HG03196 (cell line): ENCODE results near the gene NAT8L.

ENCODE experiments used
- ATAC-seq: cut with Tn5 transposase; IDR thresholded peaks from one replicate; pipeline ENCODE4 v1.9.1; 2021; ENCODE audit not compliant: unreplicated experiment

Gene NAT8L

GRCh38 chr4:2044542-2045517 lies 14.3 kb upstream of the NAT8L start:
- ATAC-seq = no peak

DNA sequence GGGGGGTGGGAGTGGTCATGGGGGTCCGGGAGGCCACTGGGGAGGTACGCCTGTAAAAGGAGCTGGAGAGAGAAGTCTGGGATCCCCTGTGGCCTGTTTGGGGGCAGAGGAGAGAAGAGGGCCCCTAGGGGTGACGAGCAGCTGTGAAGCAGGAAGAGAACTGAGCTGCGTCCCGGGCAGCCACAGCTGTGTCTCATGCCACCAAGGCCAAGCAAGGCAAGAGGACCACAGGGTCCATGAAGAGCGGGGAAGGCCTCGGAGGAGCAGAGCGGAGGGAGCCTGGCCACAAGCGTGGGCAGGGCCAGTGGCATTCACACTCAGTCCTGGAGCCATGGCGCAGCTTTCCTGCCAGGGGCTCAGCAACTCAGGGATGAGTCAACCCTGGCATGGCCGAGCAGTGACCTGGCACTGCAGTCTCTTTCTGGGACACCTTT lies 13.6 kb upstream of the NAT8L start:
- no peak for ATAC-seq

- ATAC-seq = no peak
These were observed 12.8 kb upstream of the NAT8L start for GRCh38 chr4:2046031-2046961.

DNA sequence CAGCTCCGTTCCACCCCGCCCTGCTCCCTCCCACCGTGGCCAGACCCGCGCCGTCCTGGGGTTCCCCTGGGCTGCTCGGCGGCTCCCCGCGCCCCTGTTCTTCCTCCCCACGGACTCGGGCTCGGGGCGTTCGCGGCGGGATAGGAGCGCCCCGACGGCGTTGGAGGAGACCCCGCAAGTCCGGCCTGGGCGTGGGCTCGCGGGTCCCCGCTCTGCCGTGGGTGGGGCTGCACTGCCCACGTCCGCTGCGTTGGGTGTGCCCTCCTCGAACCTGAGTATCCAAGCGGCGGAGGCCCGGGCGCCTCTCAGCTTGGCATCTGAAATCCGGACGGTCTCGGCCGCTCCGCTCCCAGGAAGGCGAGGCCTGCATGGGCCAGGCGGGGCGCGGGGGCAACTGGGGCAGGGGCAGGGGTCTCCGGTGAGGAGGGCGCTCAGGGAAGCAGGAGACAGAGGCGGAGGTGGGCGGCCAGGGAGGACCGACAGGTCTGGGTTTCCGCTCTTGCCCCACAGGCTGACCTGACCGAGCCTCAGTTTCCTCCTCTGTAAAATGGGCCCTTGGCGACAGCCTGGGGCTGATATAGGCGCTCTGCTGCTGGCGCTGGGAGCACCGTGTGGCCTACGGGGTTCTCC lies 12.0 kb upstream of the NAT8L start:
- no peak for ATAC-seq

GRCh38 chr4:2047781-2048581 lies 11.1 kb upstream of the NAT8L start:
- no peak for ATAC-seq

GRCh38 chr4:2048831-2049230 lies 10.3 kb upstream of the NAT8L start:
- no peak for ATAC-seq

- no peak for ATAC-seq
These were observed 9.7 kb upstream of the NAT8L start for GRCh38 chr4:2049381-2049780.

- no peak for ATAC-seq
These were observed 9.3 kb upstream of the NAT8L start for GRCh38 chr4:2049811-2050210.

DNA sequence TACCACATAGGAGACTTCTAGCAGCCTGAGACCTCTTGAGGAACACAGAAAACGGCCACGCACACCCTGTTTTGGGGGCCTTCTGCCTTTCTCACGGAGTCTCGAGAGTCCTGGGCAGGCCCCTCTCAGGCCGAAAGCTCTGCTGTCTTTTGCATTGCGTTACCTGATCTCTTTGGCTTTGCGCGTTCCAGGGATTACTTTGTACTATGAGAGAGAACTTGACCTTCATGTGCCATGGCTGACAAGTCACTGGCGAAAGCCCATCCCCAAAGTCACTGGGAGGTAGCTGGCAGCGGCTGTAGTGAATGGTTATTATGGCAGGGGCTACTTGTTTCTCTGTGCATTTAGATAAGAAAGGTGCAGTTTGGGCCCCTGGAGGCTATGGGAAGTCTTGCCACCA lies 8.0 kb upstream of the NAT8L start:
- ATAC-seq = no peak

GRCh38 chr4:2054217-2054616 lies 4.9 kb upstream of the NAT8L start:
- no peak for ATAC-seq

GRCh38 chr4:2057382-2058065 lies 1.6 kb upstream of the NAT8L start:
- no peak for ATAC-seq

DNA sequence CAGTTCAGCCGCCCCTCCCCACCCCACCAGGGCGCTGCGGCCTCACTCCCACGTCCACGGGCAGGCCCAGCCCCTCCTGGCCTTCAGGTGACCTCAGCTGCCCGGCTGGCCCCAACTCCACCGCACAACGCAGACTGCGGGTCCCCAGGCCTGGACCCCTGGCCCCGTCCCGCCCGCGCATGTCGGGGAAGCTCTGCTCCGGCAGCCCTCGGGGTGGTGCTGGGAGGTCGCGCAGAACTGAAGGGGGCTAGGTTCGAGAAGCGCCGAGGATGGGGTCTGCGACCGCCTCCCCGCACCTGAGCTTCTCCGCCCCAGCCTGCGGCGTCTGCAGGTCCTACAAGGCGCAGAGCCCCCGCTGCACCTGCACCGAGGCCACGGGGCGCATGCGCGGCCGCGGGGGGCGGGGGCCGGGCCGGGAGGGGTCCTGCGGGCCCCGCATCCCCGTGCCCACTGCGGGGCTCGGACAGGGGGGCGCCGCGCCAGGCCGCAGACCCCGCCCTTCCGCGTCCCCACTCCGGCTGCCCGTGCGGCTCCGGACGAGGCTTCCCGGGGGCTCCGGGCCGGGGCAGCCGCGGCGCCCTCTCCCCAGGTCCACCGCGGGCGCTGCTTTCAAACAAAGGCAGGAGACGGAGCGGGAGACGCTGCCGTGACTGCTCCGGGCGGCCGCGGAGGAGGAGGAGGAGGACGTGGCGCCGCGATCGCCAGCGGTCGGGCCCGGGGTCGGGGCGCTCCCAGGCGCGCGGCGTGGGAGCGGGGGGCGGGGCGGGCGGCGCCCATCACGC lies 672 bp upstream of the NAT8L start:
- no peak for ATAC-seq

- no peak for ATAC-seq
These were observed 837 bp downstream of the NAT8L start for GRCh38 chr4:2059726-2060602.

- no peak for ATAC-seq
These were observed 1.6 kb downstream of the NAT8L start for GRCh38 chr4:2060611-2061185.

DNA sequence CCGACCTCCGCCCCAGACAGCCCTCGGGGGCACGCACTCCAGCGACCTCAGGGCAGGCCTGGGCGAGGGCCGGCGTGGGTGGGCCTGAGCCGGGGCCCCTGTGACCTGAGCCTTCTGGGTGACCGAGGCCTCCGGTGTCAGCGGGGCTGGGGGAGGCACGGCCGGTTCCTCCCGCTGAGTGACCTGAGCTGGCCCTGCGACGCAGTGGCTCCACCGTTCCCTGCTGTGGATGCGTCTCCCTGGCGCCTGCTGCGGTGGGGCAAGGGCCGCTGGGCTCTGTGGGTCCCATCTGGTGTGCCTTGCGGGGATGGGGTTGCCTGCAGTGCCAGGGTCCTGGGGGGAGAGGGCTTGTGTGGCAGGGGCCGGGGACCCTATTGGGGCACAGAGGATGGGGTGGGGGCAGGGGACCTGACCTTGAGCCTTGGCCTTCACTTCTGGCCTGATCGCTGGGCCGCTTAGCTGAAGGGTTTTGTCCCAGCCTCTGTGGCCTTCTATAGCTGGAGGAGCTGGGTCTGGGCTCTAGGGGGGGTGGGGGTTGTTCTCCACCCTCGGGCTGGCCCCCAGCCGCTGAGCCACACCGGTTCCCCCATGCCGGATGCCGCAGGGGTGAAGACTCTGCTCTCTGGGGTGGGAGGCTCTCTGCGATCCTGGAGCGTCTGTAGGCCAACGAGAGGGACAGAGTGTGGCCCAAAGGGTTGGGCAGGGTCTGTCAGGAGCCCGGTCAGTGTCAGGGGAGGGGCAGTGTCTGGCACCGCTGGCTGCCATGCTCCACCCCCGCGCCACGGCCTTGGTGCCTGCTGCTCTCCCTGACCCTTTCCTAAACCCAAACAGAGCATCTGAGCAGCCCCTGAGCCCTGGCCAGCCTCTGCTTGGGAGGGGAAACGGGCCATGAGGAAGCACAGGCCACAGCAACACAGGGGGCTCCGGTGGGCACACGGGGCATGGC lies 2.3 kb downstream of the NAT8L start:
- ATAC-seq = no peak

DNA sequence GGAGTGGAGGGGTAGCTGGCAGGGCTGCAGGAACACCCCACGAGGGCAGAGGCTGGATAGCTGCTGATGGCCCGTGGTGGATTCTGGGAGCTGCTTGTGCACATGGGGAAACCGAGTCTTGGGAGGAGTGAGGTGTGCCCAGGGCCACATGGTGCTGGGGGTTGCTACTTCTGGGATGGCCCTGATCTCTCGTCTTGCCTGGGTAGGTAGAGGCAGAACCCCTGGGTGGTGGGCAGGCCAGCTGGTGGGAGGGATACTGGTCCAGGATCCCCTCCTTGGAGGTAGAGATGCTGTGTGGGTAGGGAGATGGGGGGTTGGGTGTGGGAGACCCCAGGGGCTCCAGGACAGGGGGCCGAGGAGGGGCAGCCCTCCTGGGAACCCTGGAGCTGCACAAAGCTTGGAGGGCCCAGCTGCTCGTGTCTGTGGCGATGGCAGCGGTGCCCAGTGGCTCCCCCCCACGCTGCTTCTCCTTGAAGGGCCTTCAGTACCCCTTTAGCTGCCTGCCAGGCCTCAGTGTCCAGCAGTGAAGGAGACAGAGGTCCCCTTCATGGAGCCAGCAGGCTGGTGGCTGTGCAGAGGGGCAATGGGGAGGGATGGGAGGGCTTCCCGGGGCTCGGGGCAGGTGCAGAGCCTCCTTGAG lies 3.2 kb downstream of the NAT8L start:
- no peak for ATAC-seq
